Diencephalon (tissue), 1 donor: ENCODE data around the gene H2BK1. TPM values are rescaled to one million over a fixed set of nuclear protein-coding genes. Genes with fewer than 3 reads are reported as not detected.

Experiments used
- total RNA-seq: library from RNA; depleted of rRNA; stranded (reverse); fragments of >200 nt; gene quantifications from one replicate; pipeline ENCODE4 v1.2.3, GENCODE V29; 2014

H2BK1 gene
- not detected for total RNA-seq

GRCh38 chr7:151210087-151210854 is at the start of gene H2BK1:
H2BK1 (minus strand) TSS chr7:151210488; CDS start chr7:151210318, 170 bp downstream.

DNA sequence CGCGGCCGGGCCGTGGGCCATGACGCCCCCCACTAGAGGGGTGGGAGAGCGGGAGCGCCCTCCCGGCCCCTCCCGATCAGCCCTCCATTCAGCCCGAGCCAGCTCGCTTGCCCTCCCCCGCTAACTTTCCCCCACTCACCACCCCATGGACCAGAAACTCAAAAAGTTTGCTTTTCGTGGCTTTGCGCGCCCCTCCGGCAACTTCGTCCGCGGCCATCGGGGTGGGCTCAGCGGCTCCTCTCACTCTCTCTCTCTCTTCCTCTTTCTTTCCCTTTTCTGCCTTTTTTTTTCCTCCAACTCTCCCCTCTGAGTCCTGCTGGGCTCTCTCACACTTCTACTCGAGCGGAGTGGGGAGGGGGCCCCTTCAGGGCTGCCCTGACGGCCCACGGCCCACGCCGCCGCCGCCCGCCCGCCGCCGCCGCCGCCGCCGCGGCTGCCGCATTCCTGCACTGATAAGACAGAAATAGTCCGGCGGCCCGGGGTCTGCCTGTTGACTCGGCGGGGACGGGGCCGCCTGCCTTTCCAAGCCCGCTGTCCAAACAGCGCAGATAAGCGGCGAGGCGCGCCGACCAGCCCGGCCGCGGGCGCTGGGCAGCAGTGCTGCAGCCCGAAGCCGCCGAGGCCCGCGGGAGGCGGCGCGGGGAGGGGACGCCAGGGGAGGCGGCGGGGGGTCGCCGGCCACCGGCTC is 38.2 kb upstream of the H2BK1 start, which contains the start of gene SMARCD3:
SMARCD3 (minus strand) TSS at position 349 of the 688 bp plus-strand sequence; CDS start at position 217, 132 bp downstream.

GRCh38 chr7:151232091-151232916 is 22.0 kb upstream of the H2BK1 start, which contains the start of gene CHPF2:
CHPF2 (plus strand) TSS chr7:151232483; CDS start chr7:151234012, 1,529 bp downstream.

DNA sequence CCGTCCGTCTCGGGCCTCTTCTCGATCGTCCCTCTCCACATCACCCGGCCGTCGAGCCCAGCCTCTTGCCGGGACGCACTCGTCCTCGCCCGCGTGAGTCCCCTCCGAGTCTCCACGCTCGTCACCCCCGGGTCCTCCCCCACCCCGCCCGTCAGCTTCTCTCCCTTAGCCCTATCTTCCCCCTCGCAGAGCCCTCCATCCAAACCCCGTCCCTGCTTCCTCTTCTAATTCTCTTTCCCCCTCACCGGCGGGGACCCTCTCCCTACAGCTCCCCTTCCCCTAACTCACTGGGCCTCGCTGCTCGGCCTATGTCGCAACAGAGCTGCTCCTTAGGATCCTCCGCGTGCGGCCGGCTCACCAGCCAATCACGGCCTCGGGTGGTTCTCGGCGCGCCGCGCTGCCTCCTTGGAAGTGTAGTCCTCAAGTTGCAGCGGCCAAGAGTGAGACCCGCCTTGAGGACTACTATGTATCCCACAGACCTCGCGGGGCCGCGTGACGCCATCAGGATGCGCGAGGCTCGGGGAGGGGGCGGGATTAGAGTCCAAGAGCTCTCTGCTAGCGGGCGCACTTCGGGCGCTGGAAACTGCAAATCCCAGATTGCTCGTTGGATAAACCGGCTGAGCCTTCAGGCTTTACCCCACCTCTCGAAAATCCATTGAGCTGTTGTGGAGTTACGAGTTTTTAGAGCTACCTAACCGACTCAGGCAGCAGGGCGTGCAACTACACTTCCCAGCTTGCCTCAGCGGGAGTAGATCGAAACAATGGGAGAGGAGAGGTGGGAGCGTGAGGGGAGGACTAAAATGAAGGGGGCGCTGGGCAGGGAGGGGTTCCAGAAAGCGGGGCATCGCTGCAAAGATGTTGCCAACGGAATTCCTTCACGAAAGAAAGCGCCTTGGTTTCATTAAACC is 16.8 kb upstream of the H2BK1 start, which contains the start of gene ABCF2:
ABCF2 (minus strand) TSS at position 331 of the 908 bp plus-strand sequence. CDS start 747 bp downstream, outside the sequence.

GRCh38 chr7:151186640-151187408 is 23.5 kb downstream of the H2BK1 start, which contains the start of gene ASB10:
ASB10 (minus strand) TSS chr7:151187250; CDS start chr7:151187130, 120 bp downstream.

DNA sequence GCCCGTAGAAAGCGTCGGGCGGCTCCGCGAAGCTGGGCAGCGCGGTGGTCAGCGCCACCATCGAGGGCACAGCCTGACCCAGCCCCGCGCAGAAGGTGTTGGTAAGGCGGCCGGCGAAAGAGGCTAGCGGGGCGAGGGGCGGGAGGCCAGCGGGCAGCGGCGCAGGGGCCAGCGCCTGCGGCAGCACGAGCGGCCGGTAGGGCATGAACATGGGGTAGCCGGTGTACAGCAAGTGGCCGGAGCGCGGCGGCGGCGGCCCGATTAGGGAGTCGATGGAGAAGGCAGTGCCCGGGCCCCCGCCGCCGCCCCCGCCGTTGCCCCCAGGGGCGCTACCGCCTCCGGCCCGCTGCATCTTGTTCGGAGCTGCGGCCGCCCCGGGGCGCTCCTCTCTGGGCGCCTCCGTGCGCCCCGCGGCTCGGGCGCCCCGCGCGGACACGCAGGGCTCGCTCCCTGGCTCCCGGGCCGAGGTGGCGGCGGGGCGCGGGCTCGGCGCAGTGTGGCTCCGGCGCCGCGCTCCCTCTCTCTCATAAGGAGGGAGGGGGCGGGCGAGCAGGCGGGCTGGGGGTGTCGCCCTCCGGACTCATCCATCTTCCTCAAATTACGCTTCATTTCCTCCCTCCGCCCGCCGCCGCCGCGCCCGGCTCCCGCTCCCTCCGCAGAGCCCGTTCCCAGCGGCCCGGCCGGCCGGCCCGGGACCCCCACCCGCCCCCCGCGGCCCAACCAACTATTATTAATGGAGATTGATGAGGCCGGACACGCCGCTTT is 42.9 kb downstream of the H2BK1 start, which contains the start of gene GBX1:
GBX1 (minus strand) TSS at position 498 of the 765 bp plus-strand sequence; CDS start at position 352, 146 bp downstream.

Other genes starting within 250 kb of the H2BK1 start
- gene KCNH2, start 232.2 kb downstream of the H2BK1 start, total RNA-seq: 17.8 TPM
- gene NOS3, start 219.5 kb downstream of the H2BK1 start, total RNA-seq: 2.5 TPM
- gene ATG9B, start 186.0 kb downstream of the H2BK1 start, total RNA-seq: 3.9 TPM
- 38.8 TPM for gene ABCB8, start 182.0 kb downstream of the H2BK1 start, total RNA-seq
- 1.4 TPM for gene ASIC3, start 162.0 kb downstream of the H2BK1 start, total RNA-seq
- 55.4 TPM for gene CDK5, start 152.6 kb downstream of the H2BK1 start, total RNA-seq
- 15.9 TPM for gene SLC4A2, start 150.9 kb downstream of the H2BK1 start, total RNA-seq
- 35.5 TPM for gene FASTK, start 129.7 kb downstream of the H2BK1 start, total RNA-seq
- 12.0 TPM for gene TMUB1, start 127.0 kb downstream of the H2BK1 start, total RNA-seq
- 68.5 TPM for gene AGAP3, start 124.0 kb downstream of the H2BK1 start, total RNA-seq
- 1.6 TPM for gene GBX1, start 42.8 kb downstream of the H2BK1 start, total RNA-seq
- not detected for gene ASB10, start 23.2 kb downstream of the H2BK1 start, total RNA-seq
- gene ABCF2, start 16.7 kb upstream of the H2BK1 start, total RNA-seq: 26.1 TPM
- gene CHPF2, start 22.0 kb upstream of the H2BK1 start, total RNA-seq: 20.8 TPM
- 213 TPM for gene SMARCD3, start 38.2 kb upstream of the H2BK1 start, total RNA-seq
- gene NUB1, start 131.3 kb upstream of the H2BK1 start, total RNA-seq: 38.3 TPM
- 21.2 TPM for gene WDR86, start 199.6 kb upstream of the H2BK1 start, total RNA-seq
- gene CRYGN, start 229.7 kb upstream of the H2BK1 start, total RNA-seq: not detected